Colonic mucosa (tissue), 4 donors: Measurements from ENCODE around the gene TFDP1. TPM values are rescaled to one million over a fixed set of nuclear protein-coding genes. Genes with fewer than 3 reads are reported as not detected.

ENCODE experiments used
- DNase-seq: peaks from one replicate; pipeline ENCODE4 v3.0.0-alpha.2; 2020
- H3K27ac ChIP-seq: fragments of 200-600 bp; one replicate; pipeline ENCODE4 v1.8.0; 2021
- H3K27me3 ChIP-seq: fragments of 200-600 bp; one replicate; pipeline ENCODE4 v1.8.0; 2021
- H3K36me3 ChIP-seq: fragments of 200-600 bp; one replicate; pipeline ENCODE4 v1.8.0; 2021
- H3K4me1 ChIP-seq: fragments of 200-600 bp; one replicate; pipeline ENCODE4 v1.8.0; 2021; ENCODE audit warnings: mild to moderate bottlenecking
- H3K4me3 ChIP-seq: fragments of 200-600 bp; one replicate; pipeline ENCODE4 v1.8.0; 2021
- H3K9ac ChIP-seq, 2 donors: one replicate each; pipeline ENCODE4 v1.7.0; 2013; ENCODE audit warnings: control low read depth in 2 of 2, low read depth in 2 of 2, low read length in 2 of 2
- H3K9me3 ChIP-seq: fragments of 200-600 bp; one replicate; pipeline ENCODE4 v1.8.0; 2021
- intact Hi-C: fragments of 100-400 bp; cut with DNase I; formaldehyde crosslinking; loops from one replicate; pipeline ENCODE4 v1.14.1; 2022
- total RNA-seq, 2 donors: library from RNA; stranded (reverse); fragmentation: NEBNext Ultra II Directional in 1 of 2; extraction: Animal tissue kit (Norgen Biotek cat#: 25700) in 1 of 2; gene quantifications; one replicate each; pipeline ENCODE4 v1.2.1, GENCODE V29; 2021
- TF ChIP-seq, protein P1 (sequence below): fragments of 200-600 bp; IDR thresholded peaks from one replicate; pipeline ENCODE4 v1.8.0; 2022; ENCODE audit warnings: antibody characterized with exemption, mild to moderate bottlenecking
- donor health status: healthy.
- donor health status: DM: no; HTN: no; CAD: no.
- donor health status: DM: no; HTN: no; CAD: no.

TFDP1 gene
- total RNA-seq, 2 donors from 2014 or later: 60.3 to 112 TPM

DNA sequence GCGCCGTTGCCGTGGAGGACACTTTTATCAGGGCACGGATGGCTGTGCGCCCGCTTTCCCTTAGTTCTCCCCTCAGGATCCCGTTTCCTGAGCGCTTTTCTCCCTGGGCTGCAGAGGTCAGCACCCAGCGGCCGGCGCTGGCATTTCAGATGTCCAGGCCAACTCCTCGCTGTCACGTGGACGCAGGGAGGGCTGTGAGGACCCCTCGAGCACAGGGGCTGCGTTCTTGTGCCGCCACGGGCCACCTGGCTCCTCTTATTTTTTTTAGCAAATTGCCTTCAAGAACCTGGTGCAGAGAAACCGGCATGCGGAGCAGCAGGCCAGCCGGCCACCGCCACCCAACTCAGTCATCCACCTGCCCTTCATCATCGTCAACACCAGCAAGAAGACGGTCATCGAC, 51.2 kb downstream of the TFDP1 start:
- no peaks in the 10 kb centered on the region for H3K4me1 ChIP-seq
- peaks cover 4% of the 10 kb centered on the region for H3K36me3 ChIP-seq
- H3K4me3 ChIP-seq: no peak overlapping the region
- intact Hi-C loops: no loop called here
- no peak overlapping the region for H3K27ac ChIP-seq
- H3K9ac ChIP-seq: no peak overlapping the region
- H3K27me3 ChIP-seq: no peaks in the 10 kb centered on the region
- DNase-seq: no peak
- TF ChIP-seq, protein P1, sequence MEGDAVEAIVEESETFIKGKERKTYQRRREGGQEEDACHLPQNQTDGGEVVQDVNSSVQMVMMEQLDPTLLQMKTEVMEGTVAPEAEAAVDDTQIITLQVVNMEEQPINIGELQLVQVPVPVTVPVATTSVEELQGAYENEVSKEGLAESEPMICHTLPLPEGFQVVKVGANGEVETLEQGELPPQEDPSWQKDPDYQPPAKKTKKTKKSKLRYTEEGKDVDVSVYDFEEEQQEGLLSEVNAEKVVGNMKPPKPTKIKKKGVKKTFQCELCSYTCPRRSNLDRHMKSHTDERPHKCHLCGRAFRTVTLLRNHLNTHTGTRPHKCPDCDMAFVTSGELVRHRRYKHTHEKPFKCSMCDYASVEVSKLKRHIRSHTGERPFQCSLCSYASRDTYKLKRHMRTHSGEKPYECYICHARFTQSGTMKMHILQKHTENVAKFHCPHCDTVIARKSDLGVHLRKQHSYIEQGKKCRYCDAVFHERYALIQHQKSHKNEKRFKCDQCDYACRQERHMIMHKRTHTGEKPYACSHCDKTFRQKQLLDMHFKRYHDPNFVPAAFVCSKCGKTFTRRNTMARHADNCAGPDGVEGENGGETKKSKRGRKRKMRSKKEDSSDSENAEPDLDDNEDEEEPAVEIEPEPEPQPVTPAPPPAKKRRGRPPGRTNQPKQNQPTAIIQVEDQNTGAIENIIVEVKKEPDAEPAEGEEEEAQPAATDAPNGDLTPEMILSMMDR: no peak
- H3K9me3 ChIP-seq: no peaks in the 10 kb centered on the region

DNA sequence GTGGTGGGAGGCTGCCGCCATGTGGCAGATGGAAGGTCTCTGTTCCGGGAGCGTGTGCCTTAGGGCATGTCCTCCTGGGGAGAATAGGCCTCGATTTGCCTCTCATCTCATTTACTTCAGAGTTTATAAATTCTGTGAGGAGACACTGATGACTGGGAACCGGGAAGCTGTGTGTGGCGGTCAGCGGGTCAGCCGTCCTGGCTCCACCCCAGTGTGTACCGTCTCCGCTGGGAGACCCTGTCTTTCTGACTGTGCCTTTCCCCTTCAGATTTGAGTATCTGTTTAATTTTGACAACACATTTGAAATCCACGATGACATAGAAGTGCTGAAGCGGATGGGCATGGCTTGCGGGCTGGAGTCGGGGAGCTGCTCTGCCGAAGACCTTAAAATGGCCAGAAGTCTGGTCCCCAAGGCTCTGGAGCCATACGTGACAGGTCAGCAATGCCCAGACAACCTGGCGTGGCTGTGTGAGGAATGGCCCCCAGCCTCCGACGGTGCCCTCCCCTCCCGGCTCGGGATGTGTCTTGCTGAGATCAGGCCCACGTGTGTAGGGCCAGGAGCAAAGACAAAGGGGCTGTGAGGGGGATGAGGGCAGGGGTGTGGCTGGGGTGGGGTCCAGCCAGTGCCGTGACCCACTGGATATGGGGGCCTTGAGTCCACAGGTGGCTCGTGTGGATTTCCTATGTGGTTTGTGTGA, 51.9 kb downstream of the TFDP1 start:
- H3K27me3 ChIP-seq: no peaks in the 10 kb centered on the region
- TF ChIP-seq, protein P1: no peak
- no peak for DNase-seq
- H3K9me3 ChIP-seq: no peaks in the 10 kb centered on the region
- no peak overlapping the region for H3K27ac ChIP-seq
- H3K4me1 ChIP-seq: no peaks in the 10 kb centered on the region
- H3K9ac ChIP-seq: no peak overlapping the region
- no peak overlapping the region for H3K4me3 ChIP-seq
- H3K36me3 ChIP-seq: peaks cover 4% of the 10 kb centered on the region
- intact Hi-C loops: no loop called here

DNA sequence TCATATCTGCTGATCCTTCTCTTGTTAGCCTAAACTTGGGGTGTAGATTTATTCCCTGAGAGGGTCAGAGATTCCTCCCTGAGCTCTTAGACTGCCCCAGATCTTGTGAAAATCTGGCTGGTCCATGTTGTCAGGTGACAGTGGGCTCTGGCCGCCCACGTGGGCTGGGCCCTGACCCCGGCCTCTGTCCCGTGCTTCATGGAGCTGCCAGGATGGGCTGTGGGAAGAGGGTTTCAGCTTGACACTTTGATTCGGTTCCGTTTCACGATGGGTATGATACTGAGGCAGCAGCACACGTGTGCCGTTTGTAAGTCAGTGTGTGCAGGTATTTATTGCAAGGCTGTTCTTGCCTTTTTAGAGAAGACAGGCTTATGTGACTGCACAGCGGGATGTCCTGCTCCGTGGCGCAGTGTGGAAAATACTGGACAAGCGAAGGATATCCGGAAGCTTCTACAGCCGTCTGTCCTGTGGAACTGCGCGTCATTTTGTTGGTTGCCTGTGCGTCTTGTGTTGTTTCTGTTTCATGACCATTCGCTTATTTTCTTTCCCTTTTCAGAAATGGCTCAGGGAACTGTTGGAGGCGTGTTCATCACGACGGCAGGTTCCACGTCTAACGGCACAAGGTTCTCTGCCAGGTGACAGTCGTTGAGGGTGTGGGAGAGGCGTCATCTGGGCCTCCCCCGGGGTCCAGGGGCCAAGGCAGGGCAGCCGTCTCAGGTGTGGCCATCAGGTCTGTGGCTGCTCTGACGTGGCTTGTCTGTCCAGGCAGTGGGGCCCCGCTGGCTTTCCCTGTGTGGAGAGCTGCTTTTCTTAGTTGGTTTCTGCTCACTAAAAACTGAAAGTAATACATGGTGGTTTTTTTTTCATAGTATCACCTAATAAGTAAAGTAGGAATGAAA, 53.0 kb downstream of the TFDP1 start:
- no peak overlapping the region for H3K4me3 ChIP-seq
- no peak overlapping the region for H3K9ac ChIP-seq
- H3K36me3 ChIP-seq: peaks cover 4% of the 10 kb centered on the region
- TF ChIP-seq, protein P1: no peak
- intact Hi-C loops: no loop called here
- no peaks in the 10 kb centered on the region for H3K4me1 ChIP-seq
- no peak for DNase-seq
- no peaks in the 10 kb centered on the region for H3K9me3 ChIP-seq
- H3K27ac ChIP-seq: no peak overlapping the region
- H3K27me3 ChIP-seq: no peaks in the 10 kb centered on the region

DNA sequence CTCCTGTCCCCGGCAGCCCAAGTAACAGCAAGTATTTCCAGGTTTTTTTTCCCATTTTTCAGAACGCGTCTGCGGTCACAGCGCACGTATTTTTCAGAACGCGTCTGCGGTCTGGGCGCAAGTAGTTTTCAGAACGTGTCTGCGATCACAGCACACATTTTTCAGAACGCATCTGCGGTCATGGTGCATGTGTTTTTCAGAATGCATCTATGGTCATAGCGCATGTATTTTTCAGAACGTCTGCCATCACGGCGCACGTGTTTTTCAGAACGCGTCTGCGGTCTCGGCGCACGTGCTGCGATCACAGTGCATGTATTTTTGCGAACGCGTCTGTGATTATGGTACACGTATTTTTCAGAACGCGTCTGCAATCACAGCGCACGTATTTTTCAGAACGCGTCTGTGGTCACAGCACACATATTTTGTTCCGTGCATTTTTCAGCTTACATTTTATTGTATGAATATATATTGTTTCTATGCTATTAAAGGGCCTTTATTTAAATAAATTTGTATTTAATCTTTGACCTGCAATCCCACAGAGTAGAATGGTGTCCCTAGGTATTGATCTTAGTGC, 53.7 kb downstream of the TFDP1 start:
- DNase-seq: no peak
- Histone ChIP-seq H3K27ac (no peak overlapping the region), H3K4me3 (no peak overlapping the region), H3K9me3 (no peaks in the 10 kb centered on the region), H3K4me1 (no peaks in the 10 kb centered on the region), H3K36me3 (peaks cover 4% of the 10 kb centered on the region), H3K27me3 (no peaks in the 10 kb centered on the region), H3K9ac (no peak overlapping the region)
- TF ChIP-seq, protein P1: no peak
- intact Hi-C loops: no loop called here

DNA sequence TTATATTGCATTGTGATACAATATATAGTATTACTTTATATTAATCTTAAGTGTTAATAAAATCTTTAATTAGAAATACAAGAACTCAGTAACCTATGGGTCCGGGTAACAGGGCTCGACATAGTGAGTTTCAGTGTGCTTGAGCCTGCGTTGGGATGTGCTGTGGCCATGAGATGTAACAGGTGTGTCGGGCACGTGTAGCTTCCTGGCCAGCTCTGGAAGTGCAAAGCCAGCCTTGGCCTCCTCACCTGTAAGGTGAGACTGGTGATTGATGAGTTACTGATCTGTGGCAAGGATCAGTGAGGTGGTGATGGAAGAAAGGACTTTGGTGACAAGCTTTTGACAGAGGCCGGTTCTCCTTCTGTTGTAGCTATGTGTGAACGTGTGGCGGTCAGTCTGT, 54.3 kb downstream of the TFDP1 start:
- DNase-seq: no peak
- intact Hi-C loops: no loop called here
- no peak overlapping the region for H3K4me3 ChIP-seq
- peaks cover 4% of the 10 kb centered on the region for H3K36me3 ChIP-seq
- no peaks in the 10 kb centered on the region for H3K9me3 ChIP-seq
- H3K4me1 ChIP-seq: no peaks in the 10 kb centered on the region
- no peaks in the 10 kb centered on the region for H3K27me3 ChIP-seq
- TF ChIP-seq, protein P1: no peak
- no peak overlapping the region for H3K9ac ChIP-seq
- no peak overlapping the region for H3K27ac ChIP-seq
